ENCODE results near the gene WDR47. TPM values are rescaled to one million over a fixed set of nuclear protein-coding genes. Genes with fewer than 3 reads are reported as not detected.

WDR47 gene
- total and polyA plus RNA-seq, 10 of the 15 experiments (the other 5 are each of a cell fraction or from before 2014, with no cell fraction given), result 2.4 to 9.7 (median 5.9) TPM

DNA sequence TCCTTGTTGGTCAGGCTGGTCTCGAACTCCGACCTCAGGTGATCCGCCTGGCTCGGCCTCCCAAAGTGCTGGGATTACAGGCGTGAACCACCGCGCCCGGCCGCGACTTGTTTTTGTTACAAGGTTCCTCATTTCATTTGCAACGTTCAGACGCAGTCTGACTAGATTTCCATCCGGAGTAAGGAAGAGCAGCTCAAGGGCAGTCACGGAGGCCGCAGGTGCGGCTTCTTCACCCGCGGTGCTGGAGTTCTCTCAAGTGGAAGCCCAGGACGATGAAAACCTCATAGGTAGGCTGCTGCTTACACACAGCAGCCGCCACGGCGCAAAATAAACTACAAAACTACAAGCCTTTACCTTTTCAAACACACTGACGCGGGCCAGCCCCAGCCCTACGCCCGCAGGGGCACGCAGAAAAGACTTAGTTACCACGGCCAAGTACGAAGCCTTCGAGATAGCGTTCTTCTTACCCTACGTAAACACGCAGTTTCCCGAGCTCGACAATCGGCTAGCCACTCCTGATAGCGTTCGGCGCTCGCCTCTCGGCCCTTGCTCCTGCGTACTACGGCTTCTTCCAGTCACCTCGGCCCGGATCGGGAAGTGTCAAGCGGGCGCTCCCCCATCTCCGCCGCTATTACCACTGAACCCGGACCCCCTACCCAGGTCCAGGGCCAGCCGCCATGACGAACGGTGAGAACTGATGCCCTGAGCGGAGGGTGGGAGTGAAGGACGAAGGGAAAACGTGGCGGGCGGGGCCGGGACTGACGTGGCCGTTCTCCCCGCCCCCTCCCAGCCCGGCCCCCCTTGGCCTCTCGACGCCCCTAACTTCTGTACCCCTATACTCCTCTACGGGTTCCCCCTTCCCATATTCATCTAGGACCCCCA is 48.5 kb upstream of the WDR47 start, which contains the start of gene TMEM167B (continued):
- TF ChIP-seq, protein P1, sequence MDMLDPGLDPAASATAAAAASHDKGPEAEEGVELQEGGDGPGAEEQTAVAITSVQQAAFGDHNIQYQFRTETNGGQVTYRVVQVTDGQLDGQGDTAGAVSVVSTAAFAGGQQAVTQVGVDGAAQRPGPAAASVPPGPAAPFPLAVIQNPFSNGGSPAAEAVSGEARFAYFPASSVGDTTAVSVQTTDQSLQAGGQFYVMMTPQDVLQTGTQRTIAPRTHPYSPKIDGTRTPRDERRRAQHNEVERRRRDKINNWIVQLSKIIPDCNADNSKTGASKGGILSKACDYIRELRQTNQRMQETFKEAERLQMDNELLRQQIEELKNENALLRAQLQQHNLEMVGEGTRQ (IDR thresholded peaks at IDR 0.05; ENCODE audit: borderline replicate concordance, low read depth, low read length), result no peak
- TF ChIP-seq ETV6 (conservative IDR thresholded peaks at IDR 0.05 in 1 of 2, IDR thresholded peaks at IDR 0.05 in 1 of 2; ENCODE audit: borderline replicate concordance in 1 of 2, low read depth in 1 of 2) (no peak), CBX3 (IDR thresholded peaks at IDR 0.05; ENCODE audit: borderline replicate concordance, low read depth) (no peak), DPF2 (IDR thresholded peaks at IDR 0.05) (no peak), NFYB (IDR thresholded peaks at IDR 0.05; ENCODE audit: insufficient read depth, low read depth, low read length) (no peak), GABPA (IDR thresholded peaks at IDR 0.05; ENCODE audit: low read depth) (0 out of 2 replicates have a peak, but pooled peaks have one; percentile 37), KAT2A (conservative IDR thresholded peaks at IDR 0.05; ENCODE audit: control insufficient read depth, low read depth, low read length) (no peak), YBX1 (IDR thresholded peaks at IDR 0.05) (no peak), TCF7 (IDR thresholded peaks at IDR 0.05; ENCODE audit: borderline replicate concordance) (no peak), SMC3 (IDR thresholded peaks at IDR 0.05; ENCODE audit: borderline replicate concordance, low read length) (no peak), SUZ12 (IDR thresholded peaks at IDR 0.05; ENCODE audit: unreplicated experiment) (no peak), ATF7 (IDR thresholded peaks at IDR 0.05; ENCODE audit: low read depth) (peak; percentile 83), NR2C1 (IDR thresholded peaks at IDR 0.05) (peak; percentile 52; the same call in 1 of the 2 replicates), MTA2 (IDR thresholded peaks at IDR 0.05; ENCODE audit: low read depth) (peak; percentile 56; the same call in 1 of the 2 replicates), TAF1 (IDR thresholded peaks at IDR 0.05; ENCODE audit: borderline replicate concordance, low read depth, low read length) (peak; percentile 75; the same call in 1 of the 2 replicates), SP1 (IDR thresholded peaks at IDR 0.05; ENCODE audit: low read depth, low read length) (peak; percentile 89)
- TF ChIP-seq, protein P2, sequence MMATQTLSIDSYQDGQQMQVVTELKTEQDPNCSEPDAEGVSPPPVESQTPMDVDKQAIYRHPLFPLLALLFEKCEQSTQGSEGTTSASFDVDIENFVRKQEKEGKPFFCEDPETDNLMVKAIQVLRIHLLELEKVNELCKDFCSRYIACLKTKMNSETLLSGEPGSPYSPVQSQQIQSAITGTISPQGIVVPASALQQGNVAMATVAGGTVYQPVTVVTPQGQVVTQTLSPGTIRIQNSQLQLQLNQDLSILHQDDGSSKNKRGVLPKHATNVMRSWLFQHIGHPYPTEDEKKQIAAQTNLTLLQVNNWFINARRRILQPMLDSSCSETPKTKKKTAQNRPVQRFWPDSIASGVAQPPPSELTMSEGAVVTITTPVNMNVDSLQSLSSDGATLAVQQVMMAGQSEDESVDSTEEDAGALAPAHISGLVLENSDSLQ (IDR thresholded peaks at IDR 0.05), result peak; percentile 52
- TF ChIP-seq, protein P3, sequence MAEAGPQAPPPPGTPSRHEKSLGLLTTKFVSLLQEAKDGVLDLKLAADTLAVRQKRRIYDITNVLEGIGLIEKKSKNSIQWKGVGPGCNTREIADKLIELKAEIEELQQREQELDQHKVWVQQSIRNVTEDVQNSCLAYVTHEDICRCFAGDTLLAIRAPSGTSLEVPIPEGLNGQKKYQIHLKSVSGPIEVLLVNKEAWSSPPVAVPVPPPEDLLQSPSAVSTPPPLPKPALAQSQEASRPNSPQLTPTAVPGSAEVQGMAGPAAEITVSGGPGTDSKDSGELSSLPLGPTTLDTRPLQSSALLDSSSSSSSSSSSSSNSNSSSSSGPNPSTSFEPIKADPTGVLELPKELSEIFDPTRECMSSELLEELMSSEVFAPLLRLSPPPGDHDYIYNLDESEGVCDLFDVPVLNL (IDR thresholded peaks at IDR 0.05; ENCODE audit: low read depth, low read length), result no peak
- TF ChIP-seq, protein P4, sequence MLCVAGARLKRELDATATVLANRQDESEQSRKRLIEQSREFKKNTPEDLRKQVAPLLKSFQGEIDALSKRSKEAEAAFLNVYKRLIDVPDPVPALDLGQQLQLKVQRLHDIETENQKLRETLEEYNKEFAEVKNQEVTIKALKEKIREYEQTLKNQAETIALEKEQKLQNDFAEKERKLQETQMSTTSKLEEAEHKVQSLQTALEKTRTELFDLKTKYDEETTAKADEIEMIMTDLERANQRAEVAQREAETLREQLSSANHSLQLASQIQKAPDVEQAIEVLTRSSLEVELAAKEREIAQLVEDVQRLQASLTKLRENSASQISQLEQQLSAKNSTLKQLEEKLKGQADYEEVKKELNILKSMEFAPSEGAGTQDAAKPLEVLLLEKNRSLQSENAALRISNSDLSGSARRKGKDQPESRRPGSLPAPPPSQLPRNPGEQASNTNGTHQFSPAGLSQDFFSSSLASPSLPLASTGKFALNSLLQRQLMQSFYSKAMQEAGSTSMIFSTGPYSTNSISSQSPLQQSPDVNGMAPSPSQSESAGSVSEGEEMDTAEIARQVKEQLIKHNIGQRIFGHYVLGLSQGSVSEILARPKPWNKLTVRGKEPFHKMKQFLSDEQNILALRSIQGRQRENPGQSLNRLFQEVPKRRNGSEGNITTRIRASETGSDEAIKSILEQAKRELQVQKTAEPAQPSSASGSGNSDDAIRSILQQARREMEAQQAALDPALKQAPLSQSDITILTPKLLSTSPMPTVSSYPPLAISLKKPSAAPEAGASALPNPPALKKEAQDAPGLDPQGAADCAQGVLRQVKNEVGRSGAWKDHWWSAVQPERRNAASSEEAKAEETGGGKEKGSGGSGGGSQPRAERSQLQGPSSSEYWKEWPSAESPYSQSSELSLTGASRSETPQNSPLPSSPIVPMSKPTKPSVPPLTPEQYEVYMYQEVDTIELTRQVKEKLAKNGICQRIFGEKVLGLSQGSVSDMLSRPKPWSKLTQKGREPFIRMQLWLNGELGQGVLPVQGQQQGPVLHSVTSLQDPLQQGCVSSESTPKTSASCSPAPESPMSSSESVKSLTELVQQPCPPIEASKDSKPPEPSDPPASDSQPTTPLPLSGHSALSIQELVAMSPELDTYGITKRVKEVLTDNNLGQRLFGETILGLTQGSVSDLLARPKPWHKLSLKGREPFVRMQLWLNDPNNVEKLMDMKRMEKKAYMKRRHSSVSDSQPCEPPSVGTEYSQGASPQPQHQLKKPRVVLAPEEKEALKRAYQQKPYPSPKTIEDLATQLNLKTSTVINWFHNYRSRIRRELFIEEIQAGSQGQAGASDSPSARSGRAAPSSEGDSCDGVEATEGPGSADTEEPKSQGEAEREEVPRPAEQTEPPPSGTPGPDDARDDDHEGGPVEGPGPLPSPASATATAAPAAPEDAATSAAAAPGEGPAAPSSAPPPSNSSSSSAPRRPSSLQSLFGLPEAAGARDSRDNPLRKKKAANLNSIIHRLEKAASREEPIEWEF (IDR thresholded peaks at IDR 0.05; ENCODE audit: insufficient replicate concordance, low read depth, low read length), result peak; percentile 99
- TF ChIP-seq, protein P5, sequence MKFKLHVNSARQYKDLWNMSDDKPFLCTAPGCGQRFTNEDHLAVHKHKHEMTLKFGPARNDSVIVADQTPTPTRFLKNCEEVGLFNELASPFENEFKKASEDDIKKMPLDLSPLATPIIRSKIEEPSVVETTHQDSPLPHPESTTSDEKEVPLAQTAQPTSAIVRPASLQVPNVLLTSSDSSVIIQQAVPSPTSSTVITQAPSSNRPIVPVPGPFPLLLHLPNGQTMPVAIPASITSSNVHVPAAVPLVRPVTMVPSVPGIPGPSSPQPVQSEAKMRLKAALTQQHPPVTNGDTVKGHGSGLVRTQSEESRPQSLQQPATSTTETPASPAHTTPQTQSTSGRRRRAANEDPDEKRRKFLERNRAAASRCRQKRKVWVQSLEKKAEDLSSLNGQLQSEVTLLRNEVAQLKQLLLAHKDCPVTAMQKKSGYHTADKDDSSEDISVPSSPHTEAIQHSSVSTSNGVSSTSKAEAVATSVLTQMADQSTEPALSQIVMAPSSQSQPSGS (IDR thresholded peaks at IDR 0.05; ENCODE audit: low read length), result no peak
